Sigmoid colon (tissue), 7 donors: ENCODE measurements around the gene COASY. TPM values are rescaled to one million over a fixed set of nuclear protein-coding genes. Genes with fewer than 3 reads are reported as not detected.

Source experiments
- DNase-seq: peaks from one replicate; pipeline ENCODE4 v3.0.0-alpha.2; 2019
- H3K27ac ChIP-seq, 4 donors: fragments of 200-600 bp; sonication (generic); one replicate each; pipeline ENCODE4 v1.5.1; 2016 to 2019; ENCODE audit warnings: mild to moderate bottlenecking in 1 of 4
- H3K27me3 ChIP-seq, 3 donors: fragments of 200-600 bp; sonication (generic); one replicate each; pipeline ENCODE4 v1.5.1; 2019; ENCODE audit warnings: mild to moderate bottlenecking in 1 of 3
- H3K36me3 ChIP-seq, 4 donors: fragments of 200-600 bp; sonication (generic); one replicate each; pipeline ENCODE4 v1.5.1; 2016 to 2019
- H3K4me1 ChIP-seq, 4 donors: fragments of 200-600 bp; sonication (generic); one replicate each; pipeline ENCODE4 v1.5.1; 2017 to 2019
- H3K4me3 ChIP-seq, 4 donors: fragments of 200-600 bp; sonication (generic); one replicate each; pipeline ENCODE4 v1.5.1; 2017 to 2019; ENCODE audit warnings: mild to moderate bottlenecking in 2 of 4, moderate library complexity in 1 of 4
- H3K9me3 ChIP-seq, 4 donors: fragments of 200-600 bp in 3 of 4; sonication (generic) in 3 of 4; one replicate each; pipeline versions ENCODE4 v1.5.1 to v1.6.1; 2013 to 2019
- EP300 ChIP-seq, 4 donors: sonication (generic); formaldehyde crosslinking; IDR thresholded peaks; one replicate each; pipeline ENCODE4 v1.6.1; 2017; ENCODE audit warnings: antibody characterized with exemption in 4 of 4
- POLR2A ChIP-seq, 2 donors: fragments of 450-650 bp; IDR thresholded peaks; one replicate each; pipeline ENCODE4 v1.6.1; 2016; ENCODE audit warnings: antibody characterized with exemption in 2 of 2, mild to moderate bottlenecking in 2 of 2, moderate library complexity in 2 of 2
- POLR2AphosphoS5 ChIP-seq, 4 donors: sonication (generic); formaldehyde crosslinking; IDR thresholded peaks; one replicate each; pipeline ENCODE4 v1.6.1; 2017; ENCODE audit warnings: antibody characterized with exemption in 4 of 4
- WGBS, 2 donors: extraction: QIAGEN DNeasy Blood & Tissue Kit; methylation state at CpG; one replicate each; pipeline ENCODE4 v1.1.7; 2013; 5-methylcytosine and 5-hydroxymethylcytosine counted together
- intact Hi-C: fragments of 100-400 bp; cut with DNase I; formaldehyde crosslinking; loops from one replicate; pipeline ENCODE4 v1.15.1; 2023
- polyA plus RNA-seq, 3 donors: library from polyadenylated mRNA; stranded (reverse); fragments of 200-250 nt; gene quantifications; one replicate each; pipeline ENCODE4 v1.2.3, GENCODE V29; 2013
- total RNA-seq, 4 donors: library from RNA; depleted of rRNA; stranded (reverse); fragments of >200 nt; gene quantifications; one replicate each; pipeline ENCODE4 v1.1.0, GENCODE V29; 2016
- TF ChIP-seq, protein P1 (sequence below), 4 experiments: fragments of 450-650 bp in 3 of 4; fragments of 200-600 bp in 1 of 4; IDR thresholded peaks; one replicate each; pipeline ENCODE4 v1.5.1; 2016 to 2019; ENCODE audit warnings: antibody characterized with exemption in 4 of 4, mild to moderate bottlenecking in 3 of 4, moderate library complexity in 2 of 4
- donor health status: healthy with polysubstance abuse.
- donor health status: Bipolar disorder and iron deficiency.
- donor health status: healthy.

Gene COASY
- total and polyA plus RNA-seq, 7 donors, result 14.3 to 98.9 (median 17.5) TPM

DNA sequence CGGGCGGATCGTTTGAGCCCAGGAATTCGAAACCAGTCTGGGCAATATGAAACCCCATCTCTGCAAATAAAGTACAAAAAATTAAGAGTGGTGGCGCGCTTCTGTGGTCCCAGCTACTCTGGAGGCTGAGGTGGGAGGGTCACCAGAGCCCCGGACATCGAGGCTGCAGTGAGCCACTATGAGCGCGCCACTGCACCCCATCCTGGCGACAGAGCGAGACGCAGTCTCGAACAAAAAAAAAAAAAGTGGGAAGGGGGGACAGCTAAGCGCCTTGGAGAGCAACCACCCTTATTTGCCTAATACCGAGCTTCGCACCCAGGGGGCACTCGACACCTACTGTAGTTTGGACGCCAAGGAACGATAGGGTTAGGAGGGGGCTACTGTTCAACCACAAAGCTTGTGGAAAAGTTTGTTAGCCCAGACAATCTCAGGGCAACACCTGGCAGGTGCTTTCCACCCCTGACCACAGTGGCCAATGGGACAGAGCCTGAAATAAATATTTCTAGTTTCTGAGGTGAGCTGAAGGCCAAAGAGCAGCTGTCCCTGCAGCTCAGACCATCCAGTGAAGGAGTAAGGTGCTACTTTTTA is 16.4 kb downstream of the COASY start:
- WGBS, 2 donors, result 0 to 1% methylated on average over 20 of the region's 20 CpGs
- no peak for TF ChIP-seq POLR2AphosphoS5 (IDR thresholded peaks at IDR 0.05)
- TF ChIP-seq, protein P1, sequence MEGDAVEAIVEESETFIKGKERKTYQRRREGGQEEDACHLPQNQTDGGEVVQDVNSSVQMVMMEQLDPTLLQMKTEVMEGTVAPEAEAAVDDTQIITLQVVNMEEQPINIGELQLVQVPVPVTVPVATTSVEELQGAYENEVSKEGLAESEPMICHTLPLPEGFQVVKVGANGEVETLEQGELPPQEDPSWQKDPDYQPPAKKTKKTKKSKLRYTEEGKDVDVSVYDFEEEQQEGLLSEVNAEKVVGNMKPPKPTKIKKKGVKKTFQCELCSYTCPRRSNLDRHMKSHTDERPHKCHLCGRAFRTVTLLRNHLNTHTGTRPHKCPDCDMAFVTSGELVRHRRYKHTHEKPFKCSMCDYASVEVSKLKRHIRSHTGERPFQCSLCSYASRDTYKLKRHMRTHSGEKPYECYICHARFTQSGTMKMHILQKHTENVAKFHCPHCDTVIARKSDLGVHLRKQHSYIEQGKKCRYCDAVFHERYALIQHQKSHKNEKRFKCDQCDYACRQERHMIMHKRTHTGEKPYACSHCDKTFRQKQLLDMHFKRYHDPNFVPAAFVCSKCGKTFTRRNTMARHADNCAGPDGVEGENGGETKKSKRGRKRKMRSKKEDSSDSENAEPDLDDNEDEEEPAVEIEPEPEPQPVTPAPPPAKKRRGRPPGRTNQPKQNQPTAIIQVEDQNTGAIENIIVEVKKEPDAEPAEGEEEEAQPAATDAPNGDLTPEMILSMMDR (IDR thresholded peaks at IDR 0.05), result peak; percentile 54 to 76 (median 72)
- peak overlapping the region; percentile 46 to 68 (median 60) for H3K4me3 ChIP-seq
- H3K36me3 ChIP-seq, result peaks cover 24 to 62% (median 44%) of the 10 kb centered on the region in 4 donors
- peaks cover 0 to 22% (median 21%) of the 10 kb centered on the region in 4 donors for H3K4me1 ChIP-seq
- H3K27ac ChIP-seq, result peak overlapping the region; percentile 88 to 93 (median 90)
- no peaks in the 10 kb centered on the region for H3K9me3 ChIP-seq
- peak; percentile 87 for DNase-seq
- H3K27me3 ChIP-seq, result no peaks in the 10 kb centered on the region
- intact Hi-C loops, result loop anchor here (2.0 to 10.0 kb wide), 3 partner anchors 74 to 246 kb away; partner anchors contain the start of gene BECN1

DNA sequence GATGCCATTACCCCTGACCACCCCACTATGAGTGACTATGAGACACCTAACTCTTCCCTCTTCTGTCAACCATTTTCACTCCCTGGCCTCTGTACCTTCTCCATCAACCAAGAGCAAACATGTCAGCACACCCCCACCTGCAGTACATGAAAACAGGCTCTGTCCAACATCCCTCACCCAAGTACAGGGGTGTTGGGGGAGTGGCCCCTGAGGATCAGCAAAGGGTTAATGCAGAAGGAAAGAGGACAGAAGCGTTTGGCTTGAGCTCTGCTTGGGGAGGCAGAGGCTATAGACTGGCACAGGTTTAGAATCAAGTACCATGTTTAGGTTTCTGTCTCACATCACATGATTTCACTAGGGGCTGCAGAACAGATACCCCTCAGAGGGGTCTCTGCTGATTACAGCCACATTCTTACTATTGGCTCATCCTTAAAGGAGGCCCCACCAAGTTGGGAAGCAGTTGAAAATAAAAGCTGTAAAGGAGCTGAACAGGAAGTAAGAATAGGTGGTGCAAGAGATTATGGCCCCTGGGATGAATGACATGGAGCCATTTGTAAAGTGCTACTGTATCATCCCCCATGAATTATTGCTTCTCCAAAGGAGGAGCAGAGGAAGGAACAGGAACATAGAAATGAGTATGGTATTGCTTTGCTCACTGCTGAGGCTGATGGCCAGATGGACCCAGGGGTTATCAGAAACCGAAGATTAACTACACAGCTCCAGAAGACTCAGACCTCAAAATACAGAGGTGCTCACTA is 18.0 kb downstream of the COASY start:
- WGBS, 2 donors, result 51 to 74% methylated on average over 2 of the region's 2 CpGs
- Histone ChIP-seq H3K4me1 (peaks cover 0 to 22% (median 22%) of the 10 kb centered on the region in 4 donors), H3K4me3 (no peak overlapping the region), H3K27me3 (no peaks in the 10 kb centered on the region), H3K36me3 (peaks cover 30 to 63% (median 47%) of the 10 kb centered on the region in 4 donors), H3K9me3 (no peaks in the 10 kb centered on the region), H3K27ac (no peak overlapping the region)
- no peak for DNase-seq
- intact Hi-C loops, result loop anchor here (2.0 to 10.0 kb wide), 3 partner anchors 72 to 245 kb away; partner anchors contain the start of gene BECN1
- no peak for TF ChIP-seq EP300 (IDR thresholded peaks at IDR 0.05)
- no peak for TF ChIP-seq POLR2A (IDR thresholded peaks at IDR 0.05)
- TF ChIP-seq, protein P1 (IDR thresholded peaks at IDR 0.05), result no peak
- TF ChIP-seq POLR2AphosphoS5 (IDR thresholded peaks at IDR 0.05), result no peak

DNA sequence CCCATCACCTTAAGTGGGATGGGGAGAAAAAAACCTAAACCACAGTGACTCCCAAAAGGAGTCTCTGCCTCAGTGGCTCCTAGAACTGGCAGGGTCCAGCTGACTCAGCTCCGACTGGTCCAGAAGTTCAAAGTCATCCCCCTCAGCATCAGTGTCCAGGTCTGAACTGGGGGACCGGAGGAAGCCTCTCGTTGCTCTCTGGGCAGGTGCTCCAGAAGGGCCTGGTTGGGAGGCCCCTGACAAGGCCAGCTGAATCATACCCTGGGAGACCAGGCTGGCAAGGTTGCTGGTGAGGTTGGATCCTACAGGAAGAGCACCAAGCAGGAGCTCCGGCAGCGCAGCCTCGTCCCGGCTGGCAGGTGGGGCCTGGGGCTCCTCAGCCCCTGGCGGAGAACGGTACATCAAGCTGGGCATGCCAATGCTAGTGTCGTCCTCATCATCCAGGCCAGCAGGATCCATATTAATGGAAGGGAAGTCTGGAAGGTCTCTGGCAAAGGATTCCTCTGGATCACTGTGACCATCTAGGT is 19.9 kb downstream of the COASY start:
- H3K36me3 ChIP-seq, result peaks cover 30 to 77% (median 63%) of the 10 kb centered on the region in 4 donors
- no peak overlapping the region for H3K27ac ChIP-seq
- H3K4me1 ChIP-seq, result peaks cover 0 to 27% (median 18%) of the 10 kb centered on the region in 4 donors
- no peak overlapping the region for H3K4me3 ChIP-seq
- no peak for DNase-seq
- 94% methylated on average over 10 of the region's 10 CpGs for WGBS, 2 donors
- H3K27me3 ChIP-seq, result no peaks in the 10 kb centered on the region
- H3K9me3 ChIP-seq, result no peaks in the 10 kb centered on the region
- intact Hi-C loops, result no loop called here
- no peak for TF ChIP-seq EP300 (IDR thresholded peaks at IDR 0.05)
- no peak for TF ChIP-seq POLR2AphosphoS5 (IDR thresholded peaks at IDR 0.05)
- TF ChIP-seq POLR2A (IDR thresholded peaks at IDR 0.05), result no peak
- TF ChIP-seq, protein P1 (IDR thresholded peaks at IDR 0.05), result no peak

DNA sequence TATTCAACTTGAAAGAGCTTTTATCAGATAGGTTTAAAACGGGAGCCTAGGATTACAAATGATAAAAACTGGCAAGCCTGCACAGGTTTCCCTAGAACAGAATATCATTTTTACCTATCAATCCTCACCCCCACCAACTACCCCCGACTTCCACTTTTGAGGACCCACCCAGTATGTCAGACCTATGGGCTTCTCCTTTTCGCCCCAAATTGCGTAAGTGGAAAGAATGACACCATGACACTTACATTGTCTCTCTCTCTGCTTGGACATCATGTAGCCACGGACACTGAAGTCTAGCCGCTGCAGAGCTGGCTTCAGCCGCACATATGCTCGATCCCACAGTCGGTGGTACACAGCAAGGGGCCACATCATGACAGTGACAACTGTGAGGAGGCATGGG is 22.9 kb downstream of the COASY start:
- H3K27me3 ChIP-seq, result no peaks in the 10 kb centered on the region
- H3K27ac ChIP-seq, result no peak overlapping the region
- no peak for TF ChIP-seq POLR2AphosphoS5 (IDR thresholded peaks at IDR 0.05)
- no peak for TF ChIP-seq POLR2A (IDR thresholded peaks at IDR 0.05)
- TF ChIP-seq, protein P1 (IDR thresholded peaks at IDR 0.05), result no peak
- TF ChIP-seq EP300 (IDR thresholded peaks at IDR 0.05), result no peak
- 82 to 91% methylated on average over 9 of the region's 9 CpGs for WGBS, 2 donors
- no peak for DNase-seq
- H3K36me3 ChIP-seq, result peaks cover 40 to 100% (median 78%) of the 10 kb centered on the region in 4 donors
- no peaks in the 10 kb centered on the region for H3K9me3 ChIP-seq
- peaks cover 0 to 12% (median 0%) of the 10 kb centered on the region in 4 donors for H3K4me1 ChIP-seq
- no peak overlapping the region for H3K4me3 ChIP-seq
- intact Hi-C loops, result no loop called here
